ENCODE results near the gene MAN1C1. TPM values are rescaled to one million over a fixed set of nuclear protein-coding genes. Genes with fewer than 3 reads are reported as not detected.

Gene MAN1C1
- total and polyA plus RNA-seq, 7 donors, result 0.69 to 32.1 (median 12.8) TPM

DNA sequence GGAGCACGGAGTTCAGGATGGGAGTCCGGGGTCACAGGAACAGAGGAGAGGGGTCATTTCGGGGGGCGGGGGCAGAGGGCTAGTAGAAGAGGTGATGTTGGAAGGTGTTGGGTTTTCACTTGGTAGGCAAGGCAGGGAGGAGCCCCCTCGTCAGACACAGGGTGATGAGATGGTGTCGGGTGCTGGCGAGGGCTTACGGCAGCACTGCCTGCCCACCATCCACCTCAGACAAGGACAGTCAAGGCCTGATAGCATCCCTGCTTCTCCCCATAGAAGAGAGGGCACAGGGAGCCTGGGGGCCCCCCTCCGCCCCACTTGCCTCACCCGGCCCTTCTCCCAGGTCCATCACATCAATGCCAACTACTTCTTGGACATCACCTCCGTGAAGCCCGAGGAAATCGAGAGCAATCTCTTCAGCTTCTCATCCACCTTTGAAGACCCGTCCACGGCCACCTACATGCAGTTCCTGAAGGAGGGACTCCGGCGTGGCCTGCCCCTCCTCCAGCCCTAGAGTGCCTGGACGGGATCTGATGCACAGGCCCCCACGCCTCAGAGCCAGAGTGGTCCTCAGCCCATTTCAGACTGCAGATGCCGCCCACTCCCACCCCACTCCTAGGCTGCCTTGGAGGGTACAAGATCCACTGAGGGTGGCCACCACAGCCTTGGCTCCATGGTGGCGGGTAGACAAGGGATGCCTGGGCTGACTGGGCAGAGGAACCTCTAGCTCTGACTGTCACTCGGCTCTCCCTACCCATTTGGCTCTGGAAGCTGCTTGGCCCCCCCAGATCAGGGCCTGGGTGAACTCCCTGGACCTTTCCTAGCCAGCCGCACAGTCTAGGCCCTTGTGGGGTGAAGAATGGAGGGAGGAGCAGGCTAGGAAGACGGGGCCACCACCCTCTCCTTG, 198.9 kb downstream of the MAN1C1 start:
- no peak for TF ChIP-seq POLR2AphosphoS5 (IDR thresholded peaks at IDR 0.05)
- TF ChIP-seq, protein P1, sequence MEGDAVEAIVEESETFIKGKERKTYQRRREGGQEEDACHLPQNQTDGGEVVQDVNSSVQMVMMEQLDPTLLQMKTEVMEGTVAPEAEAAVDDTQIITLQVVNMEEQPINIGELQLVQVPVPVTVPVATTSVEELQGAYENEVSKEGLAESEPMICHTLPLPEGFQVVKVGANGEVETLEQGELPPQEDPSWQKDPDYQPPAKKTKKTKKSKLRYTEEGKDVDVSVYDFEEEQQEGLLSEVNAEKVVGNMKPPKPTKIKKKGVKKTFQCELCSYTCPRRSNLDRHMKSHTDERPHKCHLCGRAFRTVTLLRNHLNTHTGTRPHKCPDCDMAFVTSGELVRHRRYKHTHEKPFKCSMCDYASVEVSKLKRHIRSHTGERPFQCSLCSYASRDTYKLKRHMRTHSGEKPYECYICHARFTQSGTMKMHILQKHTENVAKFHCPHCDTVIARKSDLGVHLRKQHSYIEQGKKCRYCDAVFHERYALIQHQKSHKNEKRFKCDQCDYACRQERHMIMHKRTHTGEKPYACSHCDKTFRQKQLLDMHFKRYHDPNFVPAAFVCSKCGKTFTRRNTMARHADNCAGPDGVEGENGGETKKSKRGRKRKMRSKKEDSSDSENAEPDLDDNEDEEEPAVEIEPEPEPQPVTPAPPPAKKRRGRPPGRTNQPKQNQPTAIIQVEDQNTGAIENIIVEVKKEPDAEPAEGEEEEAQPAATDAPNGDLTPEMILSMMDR (IDR thresholded peaks at IDR 0.05), result no peak
- H3K4me3 ChIP-seq, result no peak overlapping the region
- peaks cover 2 to 22% (median 20%) of the 10 kb centered on the region in 4 donors for H3K4me1 ChIP-seq
- H3K36me3 ChIP-seq, result peaks cover 12 to 55% (median 28%) of the 10 kb centered on the region in 4 donors
- H3K27ac ChIP-seq, result no peak overlapping the region
- no peaks in the 10 kb centered on the region for H3K27me3 ChIP-seq
- no peaks in the 10 kb centered on the region for H3K9me3 ChIP-seq
- intact Hi-C loops (cut with DNase I), result loop anchor here (10.0 kb wide), 1 partner anchor 571 kb away; the partner anchor contains the start of gene RSRP1
- WGBS, 2 donors, result 95% methylated on average over 24 of the region's 24 CpGs
- no peak for DNase-seq

GRCh38 chr1:25816112-25816718, 199.6 kb downstream of the MAN1C1 start:
- WGBS, 2 donors, result 89 to 92% methylated on average over 15 of the region's 15 CpGs
- Histone ChIP-seq H3K36me3 (peaks cover 12 to 54% (median 28%) of the 10 kb centered on the region in 4 donors), H3K4me1 (peaks cover 2 to 22% (median 18%) of the 10 kb centered on the region in 4 donors), H3K4me3 (no peak overlapping the region), H3K9me3 (no peaks in the 10 kb centered on the region), H3K27me3 (no peaks in the 10 kb centered on the region), H3K27ac (no peak overlapping the region)
- TF ChIP-seq, protein P1 (IDR thresholded peaks at IDR 0.05), result no peak
- TF ChIP-seq POLR2A (IDR thresholded peaks at IDR 0.05), result no peak
- TF ChIP-seq POLR2AphosphoS5 (IDR thresholded peaks at IDR 0.05), result no peak
- no peak for TF ChIP-seq EP300 (IDR thresholded peaks at IDR 0.05)
- no peak for DNase-seq
- intact Hi-C loops (cut with DNase I), result loop anchor here (10.0 kb wide), 1 partner anchor 571 kb away; the partner anchor contains the start of gene RSRP1

DNA sequence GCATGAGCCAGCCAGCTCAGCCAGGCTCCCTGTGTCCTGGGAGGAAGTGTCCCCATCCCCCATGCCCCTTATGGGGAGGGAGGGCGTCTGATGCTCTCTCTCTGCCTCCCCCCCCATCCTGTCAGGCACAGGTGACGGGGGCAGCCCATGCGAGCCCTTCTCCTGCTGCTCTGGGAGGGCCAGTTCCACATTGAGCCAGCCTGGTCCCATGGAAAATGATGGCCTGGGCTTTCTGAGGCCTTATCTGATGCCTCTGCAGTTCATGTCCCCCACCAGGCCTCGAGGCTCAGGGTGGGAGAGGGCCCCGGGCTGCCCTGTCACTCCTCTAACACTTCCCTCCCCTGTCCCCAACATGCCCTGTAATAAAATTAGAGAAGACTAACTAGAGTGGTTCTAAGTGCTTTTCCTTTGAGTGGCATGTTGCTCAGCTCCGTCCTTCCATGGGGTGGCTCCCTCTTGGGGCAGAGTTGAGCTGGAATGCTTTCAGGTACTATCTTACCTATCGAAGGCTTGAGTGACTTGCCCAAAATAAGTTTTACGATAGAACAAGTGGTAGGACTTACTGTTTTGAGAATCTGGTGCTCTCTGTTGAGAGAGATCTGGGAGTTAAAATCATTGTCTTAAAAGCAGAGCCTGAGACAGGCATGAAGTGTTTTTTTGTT, 201.4 kb downstream of the MAN1C1 start:
- intact Hi-C loops (cut with DNase I), result loop anchor here (10.0 kb wide), 1 partner anchor 573 kb away; the partner anchor contains the start of gene RSRP1
- peaks cover 9 to 39% (median 21%) of the 10 kb centered on the region in 4 donors for H3K36me3 ChIP-seq
- no peaks in the 10 kb centered on the region for H3K27me3 ChIP-seq
- H3K27ac ChIP-seq, result peak overlapping the region in 2 of 4 donors; percentile 1 to 90
- H3K4me1 ChIP-seq, result peaks cover 2 to 32% (median 28%) of the 10 kb centered on the region in 4 donors
- H3K9me3 ChIP-seq, result no peaks in the 10 kb centered on the region
- DNase-seq, result no peak
- WGBS, 2 donors, result 41 to 59% methylated on average over 8 of the region's 8 CpGs
- TF ChIP-seq POLR2A (IDR thresholded peaks at IDR 0.05) (no peak), EP300 (IDR thresholded peaks at IDR 0.05) (no peak), POLR2AphosphoS5 (IDR thresholded peaks at IDR 0.05) (no peak)
- TF ChIP-seq, protein P1 (IDR thresholded peaks at IDR 0.05), result no peak
- no peak overlapping the region for H3K4me3 ChIP-seq

GRCh38 chr1:25818569-25818968, 202.0 kb downstream of the MAN1C1 start:
- no peak for DNase-seq
- TF ChIP-seq, protein P1 (IDR thresholded peaks at IDR 0.05), result no peak
- TF ChIP-seq POLR2AphosphoS5 (IDR thresholded peaks at IDR 0.05), result no peak
- TF ChIP-seq POLR2A (IDR thresholded peaks at IDR 0.05), result no peak
- no peak for TF ChIP-seq EP300 (IDR thresholded peaks at IDR 0.05)

More at GRCh38 chr1:25818569-25818968, 202.0 kb downstream of the MAN1C1 start:
- Histone ChIP-seq H3K27ac (peak overlapping the region; percentile 90 to 96 (median 91)), H3K9me3 (no peaks in the 10 kb centered on the region), H3K4me3 (peak overlapping the region in 2 of 4 donors; percentile 88 to 97), H3K4me1 (peaks cover 2 to 35% (median 29%) of the 10 kb centered on the region in 4 donors), H3K36me3 (peaks cover 9 to 39% (median 16%) of the 10 kb centered on the region in 4 donors), H3K27me3 (no peaks in the 10 kb centered on the region)
- WGBS, 2 donors, result 20 to 68% methylated on average over 6 of the region's 6 CpGs
- intact Hi-C loops (cut with DNase I), result loop anchor here (10.0 kb wide), 1 partner anchor 574 kb away; the partner anchor contains the start of gene RSRP1

Data from sigmoid colon (tissue), 7 donors.